Epithelial cell of proximal tubule (primary cell): ENCODE data around the gene VSX1. TPM values are rescaled to one million over a fixed set of nuclear protein-coding genes. Genes with fewer than 3 reads are reported as not detected.

Experiments used
- DNase-seq: peaks from one replicate; pipeline ENCODE4 v3.0.0-alpha.2; 2011; ENCODE audit warnings: low read depth
- H3K4me3 ChIP-seq: 2 replicates; pipeline ENCODE4 v1.5.1; 2011; ENCODE audit warnings: low read depth, mild to moderate bottlenecking, low read length
- total RNA-seq: library from RNA; depleted of rRNA; stranded (reverse); fragments of >200 nt; gene quantifications from 2 replicates; pipeline ENCODE4 v1.2.3, GENCODE V29; 2015
- TF ChIP-seq, protein P1 (sequence below): conservative IDR thresholded peaks from 2 replicates; pipeline ENCODE4 v1.5.1; 2012; ENCODE audit warnings: low read depth, mild to moderate bottlenecking, low read length

VSX1 gene
- total RNA-seq, 1 donor from 2014 or later, result not detected

DNA sequence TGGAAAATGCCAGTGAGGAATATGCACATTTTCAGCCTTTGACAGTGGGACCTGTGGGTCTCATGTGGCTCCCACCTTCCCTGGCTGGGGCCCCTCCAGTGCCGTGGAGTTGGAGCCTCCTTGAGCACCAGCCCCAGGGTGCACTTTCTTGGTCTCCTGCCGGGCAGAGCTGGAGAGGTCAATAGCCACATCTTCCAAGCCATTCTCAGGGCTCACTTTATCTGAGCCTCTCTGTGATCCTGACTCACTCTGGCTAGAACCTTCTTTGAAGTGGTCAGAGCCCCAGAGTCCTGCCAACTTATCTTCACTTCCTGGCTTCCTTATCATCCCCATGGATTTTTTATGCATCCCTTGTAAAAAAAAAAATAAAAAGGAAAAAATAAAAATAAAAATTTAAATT, 5.7 kb downstream of the VSX1 start:
- no peak for DNase-seq
- TF ChIP-seq, protein P1, sequence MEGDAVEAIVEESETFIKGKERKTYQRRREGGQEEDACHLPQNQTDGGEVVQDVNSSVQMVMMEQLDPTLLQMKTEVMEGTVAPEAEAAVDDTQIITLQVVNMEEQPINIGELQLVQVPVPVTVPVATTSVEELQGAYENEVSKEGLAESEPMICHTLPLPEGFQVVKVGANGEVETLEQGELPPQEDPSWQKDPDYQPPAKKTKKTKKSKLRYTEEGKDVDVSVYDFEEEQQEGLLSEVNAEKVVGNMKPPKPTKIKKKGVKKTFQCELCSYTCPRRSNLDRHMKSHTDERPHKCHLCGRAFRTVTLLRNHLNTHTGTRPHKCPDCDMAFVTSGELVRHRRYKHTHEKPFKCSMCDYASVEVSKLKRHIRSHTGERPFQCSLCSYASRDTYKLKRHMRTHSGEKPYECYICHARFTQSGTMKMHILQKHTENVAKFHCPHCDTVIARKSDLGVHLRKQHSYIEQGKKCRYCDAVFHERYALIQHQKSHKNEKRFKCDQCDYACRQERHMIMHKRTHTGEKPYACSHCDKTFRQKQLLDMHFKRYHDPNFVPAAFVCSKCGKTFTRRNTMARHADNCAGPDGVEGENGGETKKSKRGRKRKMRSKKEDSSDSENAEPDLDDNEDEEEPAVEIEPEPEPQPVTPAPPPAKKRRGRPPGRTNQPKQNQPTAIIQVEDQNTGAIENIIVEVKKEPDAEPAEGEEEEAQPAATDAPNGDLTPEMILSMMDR, result no peak
- H3K4me3 ChIP-seq, result no peak overlapping the region

DNA sequence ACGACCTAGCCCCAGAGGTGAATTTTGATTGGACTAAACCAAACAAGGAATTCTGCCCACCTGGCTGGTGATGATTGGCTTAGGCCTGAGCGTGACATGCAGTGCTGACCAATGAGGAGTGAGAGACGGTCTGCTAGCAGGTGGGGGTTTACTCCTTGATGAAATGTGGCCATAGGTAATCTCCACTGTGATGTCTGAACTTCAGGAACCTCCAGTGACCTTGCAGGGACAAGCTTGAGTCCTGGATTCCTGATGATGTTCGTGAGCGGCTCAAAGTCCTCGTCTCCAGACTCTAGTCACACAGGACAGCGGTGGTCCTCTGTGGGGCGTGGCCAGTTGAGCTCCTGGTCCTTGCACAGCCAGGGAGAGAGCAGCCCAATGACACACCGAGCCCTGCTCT, 8.4 kb downstream of the VSX1 start:
- no peak for DNase-seq
- TF ChIP-seq, protein P1, result no peak
- no peak overlapping the region for H3K4me3 ChIP-seq

DNA sequence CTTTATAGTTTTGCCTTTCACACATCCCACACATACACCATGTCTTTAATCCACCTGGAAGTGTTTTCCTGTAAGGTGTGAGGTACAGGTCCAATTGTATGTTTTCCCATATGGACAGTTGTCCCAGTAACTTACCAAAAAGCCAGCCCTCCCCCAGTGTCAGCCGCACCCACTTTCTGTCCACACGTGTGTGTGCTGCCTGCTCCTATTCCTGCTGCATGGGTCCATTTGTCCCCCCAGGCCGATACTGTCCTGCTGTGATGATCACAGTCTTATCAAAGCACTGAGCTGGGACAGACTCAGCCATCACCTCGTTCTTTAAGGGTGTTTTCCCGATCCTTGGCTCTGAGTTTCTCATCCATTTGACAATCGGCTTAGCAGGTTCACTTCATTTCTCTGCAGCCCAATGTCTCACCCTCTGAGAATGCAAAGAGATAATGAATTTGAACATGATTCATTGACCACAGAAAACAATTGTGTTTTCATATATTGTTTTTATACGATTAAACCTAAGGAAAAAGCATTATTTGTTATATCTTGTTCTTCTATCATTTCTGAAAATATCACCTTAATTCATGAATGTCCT, 9.6 kb downstream of the VSX1 start:
- TF ChIP-seq, protein P1, result no peak
- no peak for DNase-seq
- H3K4me3 ChIP-seq, result no peak overlapping the region

DNA sequence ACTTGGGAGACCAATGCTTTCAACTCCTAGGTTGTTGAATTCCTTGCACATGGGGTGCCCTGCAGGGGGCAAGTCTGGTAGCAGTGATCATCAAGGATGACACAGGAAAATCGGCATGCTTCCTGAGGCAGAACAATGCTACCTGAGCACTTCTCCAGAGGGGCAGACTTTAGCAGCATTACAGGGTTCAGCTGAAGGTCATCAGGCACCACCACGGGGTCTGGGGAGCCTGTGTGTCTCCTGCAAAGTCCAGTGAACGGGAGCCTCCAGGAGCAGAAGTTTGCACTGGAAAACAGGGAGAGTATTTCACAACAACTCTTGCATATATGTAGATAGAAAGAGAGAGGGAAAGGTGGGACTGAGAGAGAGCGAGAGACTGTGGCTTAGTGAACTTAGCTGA, 10.2 kb downstream of the VSX1 start:
- no peak for DNase-seq
- TF ChIP-seq, protein P1, result no peak
- no peak overlapping the region for H3K4me3 ChIP-seq

DNA sequence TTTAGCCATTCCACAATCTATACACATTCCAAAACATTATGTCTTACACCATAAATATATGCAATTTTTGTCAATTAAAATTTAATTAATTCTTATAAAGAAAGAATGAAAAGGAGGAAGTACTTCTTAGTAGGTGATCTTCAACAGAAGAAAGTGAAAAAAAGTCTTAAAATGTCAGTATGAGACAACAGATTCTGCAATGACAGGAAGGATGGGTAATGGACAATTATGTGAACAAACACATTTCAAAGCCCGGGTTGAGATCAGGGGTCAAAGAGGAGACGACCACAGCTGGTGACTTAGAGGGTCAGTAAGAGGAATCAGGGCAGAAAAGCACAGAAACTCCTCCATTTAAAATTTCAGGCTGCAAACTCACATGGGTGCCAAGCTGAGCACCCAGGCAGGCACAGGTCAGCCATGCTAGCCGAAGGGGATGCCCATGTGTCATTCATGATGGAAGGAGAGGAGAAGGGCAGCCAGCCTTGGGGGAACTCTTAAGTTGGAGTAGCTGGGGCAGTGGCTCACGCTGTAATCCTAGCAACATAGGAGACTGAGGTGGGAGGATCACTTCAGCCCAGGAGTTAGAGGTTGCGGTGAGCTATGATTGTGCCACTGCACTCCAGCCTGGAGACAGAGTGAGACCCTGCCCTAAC, 11.0 kb downstream of the VSX1 start:
- DNase-seq, result no peak
- TF ChIP-seq, protein P1, result no peak
- no peak overlapping the region for H3K4me3 ChIP-seq

DNA sequence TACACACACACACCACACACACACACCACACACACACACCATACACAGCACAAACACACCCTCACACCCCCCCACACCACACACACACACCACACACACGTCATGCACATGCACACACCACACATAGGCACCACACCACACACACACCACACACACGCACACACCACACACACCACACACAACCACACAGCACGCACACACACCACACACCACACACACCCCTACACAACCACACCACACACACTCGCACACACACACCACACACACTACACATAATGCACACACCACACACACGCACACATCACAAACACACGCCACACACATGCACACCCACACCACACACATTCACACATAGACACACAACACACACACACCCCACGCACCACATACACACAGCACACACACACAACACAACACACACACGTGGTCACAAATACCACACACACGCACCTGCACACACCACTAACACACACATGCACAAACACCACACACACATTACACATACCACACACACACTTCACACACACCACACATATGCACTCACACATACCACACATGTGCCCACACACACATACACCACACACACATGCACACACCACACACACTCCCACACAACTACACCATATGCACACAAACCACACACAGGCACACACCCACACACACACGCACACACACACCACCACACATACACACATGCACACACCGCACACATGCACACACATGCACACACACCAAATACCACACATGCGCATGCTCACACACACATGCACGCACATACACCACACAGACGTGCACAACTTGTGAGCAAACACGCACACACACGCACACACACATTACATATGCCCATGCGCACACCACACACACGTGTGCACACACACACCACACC, 14.6 kb downstream of the VSX1 start:
- no peak overlapping the region for H3K4me3 ChIP-seq
- no peak for DNase-seq
- TF ChIP-seq, protein P1, result no peak
